RWPE2 (cell line): ENCODE results near the gene CABLES2.
A peak's percentile ranks its signal among the peaks of the same experiment; 100 is the strongest.

Source experiments
- ATAC-seq: fragments of 200-7000 bp; cut with Tn5 transposase; 3 replicates; pipeline ENCODE4 v1.9.1; 2021; ENCODE audit warnings: low read depth
- DNase-seq: peaks from one replicate; pipeline ENCODE4 v3.0.0-alpha.2; 2020; ENCODE audit warnings: low spot score
- H3K27ac ChIP-seq: fragments of 450-650 bp; 2 replicates; pipeline ENCODE4 v1.5.1; 2017; ENCODE audit warnings: mild to moderate bottlenecking; ENCODE audit not compliant: poor library complexity, severe bottlenecking
- H3K27me3 ChIP-seq: fragments of 250-450 bp; sonication (Bioruptor Pico); 2 replicates; pipeline ENCODE4 v1.5.1; 2021; ENCODE audit warnings: mild to moderate bottlenecking, moderate library complexity; ENCODE audit not compliant: insufficient read depth, poor library complexity, severe bottlenecking
- H3K36me3 ChIP-seq: fragments of 250-450 bp; sonication (Bioruptor Pico); 2 replicates; pipeline ENCODE4 v1.5.1; 2020; ENCODE audit warnings: low read depth, mild to moderate bottlenecking, moderate library complexity
- H3K4me1 ChIP-seq: fragments of 250-450 bp; sonication (Bioruptor Pico); 2 replicates; pipeline ENCODE4 v1.5.1; 2021; ENCODE audit warnings: mild to moderate bottlenecking, moderate library complexity; ENCODE audit not compliant: insufficient read depth, poor library complexity, severe bottlenecking
- H3K4me3 ChIP-seq: fragments of 250-450 bp; sonication (Bioruptor Pico); 2 replicates; pipeline ENCODE4 v1.5.1; 2021; ENCODE audit warnings: mild to moderate bottlenecking, moderate library complexity; ENCODE audit not compliant: severe bottlenecking
- H3K9me3 ChIP-seq: fragments of 250-450 bp; sonication (Bioruptor Pico); 2 replicates; pipeline ENCODE4 v1.5.1; 2021; ENCODE audit warnings: mild to moderate bottlenecking, moderate library complexity; ENCODE audit not compliant: severe bottlenecking
- TF ChIP-seq, protein P1 (sequence below): fragments of 450-650 bp; IDR thresholded peaks from one replicate; pipeline ENCODE4 v1.5.1; 2017; ENCODE audit warnings: mild to moderate bottlenecking, moderate library complexity; ENCODE audit not compliant: poor library complexity, severe bottlenecking

CABLES2 gene

GRCh38 chr20:62422636-62423325, 15.7 kb upstream of the CABLES2 start:
- no peaks in the 10 kb centered on the region for H3K36me3 ChIP-seq
- H3K27ac ChIP-seq, result no peak overlapping the region
- no peaks in the 10 kb centered on the region for H3K9me3 ChIP-seq
- no peak for ATAC-seq
- TF ChIP-seq, protein P1, sequence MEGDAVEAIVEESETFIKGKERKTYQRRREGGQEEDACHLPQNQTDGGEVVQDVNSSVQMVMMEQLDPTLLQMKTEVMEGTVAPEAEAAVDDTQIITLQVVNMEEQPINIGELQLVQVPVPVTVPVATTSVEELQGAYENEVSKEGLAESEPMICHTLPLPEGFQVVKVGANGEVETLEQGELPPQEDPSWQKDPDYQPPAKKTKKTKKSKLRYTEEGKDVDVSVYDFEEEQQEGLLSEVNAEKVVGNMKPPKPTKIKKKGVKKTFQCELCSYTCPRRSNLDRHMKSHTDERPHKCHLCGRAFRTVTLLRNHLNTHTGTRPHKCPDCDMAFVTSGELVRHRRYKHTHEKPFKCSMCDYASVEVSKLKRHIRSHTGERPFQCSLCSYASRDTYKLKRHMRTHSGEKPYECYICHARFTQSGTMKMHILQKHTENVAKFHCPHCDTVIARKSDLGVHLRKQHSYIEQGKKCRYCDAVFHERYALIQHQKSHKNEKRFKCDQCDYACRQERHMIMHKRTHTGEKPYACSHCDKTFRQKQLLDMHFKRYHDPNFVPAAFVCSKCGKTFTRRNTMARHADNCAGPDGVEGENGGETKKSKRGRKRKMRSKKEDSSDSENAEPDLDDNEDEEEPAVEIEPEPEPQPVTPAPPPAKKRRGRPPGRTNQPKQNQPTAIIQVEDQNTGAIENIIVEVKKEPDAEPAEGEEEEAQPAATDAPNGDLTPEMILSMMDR, result no peak
- H3K27me3 ChIP-seq, result no peaks in the 10 kb centered on the region
- DNase-seq, result peak; percentile 83
- H3K4me3 ChIP-seq, result no peak overlapping the region
- H3K4me1 ChIP-seq, result peaks cover 7% of the 10 kb centered on the region

DNA sequence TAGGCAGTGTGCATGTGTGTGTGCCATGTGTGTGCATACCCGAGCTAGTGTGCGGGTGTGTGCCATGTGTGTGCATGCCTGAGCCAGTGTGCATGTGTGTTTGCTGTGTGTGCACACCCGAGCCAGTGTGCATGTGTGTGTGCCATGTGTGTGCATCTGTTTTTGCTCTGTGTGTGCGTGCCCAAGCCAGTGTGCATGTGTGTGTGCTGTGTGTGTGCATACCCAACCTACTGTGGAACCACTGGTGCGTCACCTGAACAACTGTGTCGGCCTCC, 14.6 kb upstream of the CABLES2 start:
- Histone ChIP-seq H3K27ac (no peak overlapping the region), H3K27me3 (no peaks in the 10 kb centered on the region), H3K36me3 (no peaks in the 10 kb centered on the region), H3K4me1 (no peaks in the 10 kb centered on the region), H3K9me3 (no peaks in the 10 kb centered on the region), H3K4me3 (no peak overlapping the region)
- no peak for DNase-seq
- no peak for ATAC-seq
- TF ChIP-seq, protein P1, result no peak

DNA sequence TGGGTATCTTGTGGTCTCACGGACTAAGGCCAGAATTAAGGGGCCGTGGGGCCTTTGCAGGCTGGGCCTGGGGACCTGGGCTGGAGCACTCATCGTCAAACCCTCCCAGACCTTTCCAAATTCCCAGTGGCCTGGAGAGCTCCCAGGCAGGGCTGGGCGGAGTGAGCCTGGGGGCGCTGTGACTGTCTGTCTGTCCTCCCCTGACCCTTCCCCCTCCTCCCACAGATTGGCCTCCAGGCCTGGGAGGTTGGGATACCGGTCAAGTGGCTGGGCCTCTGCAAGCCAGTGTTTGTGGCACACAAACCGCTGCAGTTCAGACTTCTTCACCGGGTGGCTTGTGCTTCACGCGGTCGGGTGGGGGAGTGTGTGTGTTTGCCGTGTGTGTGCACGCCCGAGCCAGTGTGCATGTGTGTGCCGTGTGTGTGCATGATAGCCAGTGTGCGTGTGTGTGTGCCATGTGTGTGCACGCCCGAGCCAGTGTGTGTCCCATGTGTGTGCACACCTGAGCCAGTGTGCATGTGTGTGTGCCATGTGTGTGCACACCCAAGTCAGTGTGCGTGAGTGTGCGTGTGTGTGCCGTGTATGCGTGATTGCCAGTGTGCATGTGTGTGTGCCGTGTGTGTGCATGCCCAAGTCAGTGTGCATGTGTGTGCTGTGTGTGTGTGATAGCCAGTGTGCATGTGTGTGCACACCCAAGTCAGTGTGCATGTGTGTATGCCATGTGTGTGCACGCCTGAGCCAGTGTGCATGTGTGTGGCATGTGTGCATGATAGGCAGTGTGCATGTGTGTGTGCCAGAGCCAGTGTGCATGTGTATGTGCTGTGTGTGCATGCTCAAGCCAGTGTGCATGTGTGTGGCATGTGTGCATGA, 14.0 kb upstream of the CABLES2 start:
- no peaks in the 10 kb centered on the region for H3K9me3 ChIP-seq
- no peak overlapping the region for H3K27ac ChIP-seq
- no peaks in the 10 kb centered on the region for H3K27me3 ChIP-seq
- H3K4me3 ChIP-seq, result no peak overlapping the region
- ATAC-seq (no peak), DNase-seq (no peak)
- no peaks in the 10 kb centered on the region for H3K4me1 ChIP-seq
- no peaks in the 10 kb centered on the region for H3K36me3 ChIP-seq
- TF ChIP-seq, protein P1, result no peak

- Histone ChIP-seq H3K9me3 (no peaks in the 10 kb centered on the region), H3K36me3 (no peaks in the 10 kb centered on the region), H3K27me3 (no peaks in the 10 kb centered on the region), H3K4me1 (no peaks in the 10 kb centered on the region), H3K27ac (no peak overlapping the region), H3K4me3 (no peak overlapping the region)
- TF ChIP-seq, protein P1, result no peak
- ATAC-seq, result no peak
- peak; percentile 81 for DNase-seq
Observed at GRCh38 chr20:62419759-62420158, 12.7 kb upstream of the CABLES2 start.
